Prostate gland (tissue), 2 donors: ENCODE data around the gene ARPP21. TPM values are rescaled to one million over a fixed set of nuclear protein-coding genes. Genes with fewer than 3 reads are reported as not detected.

Experiments
- DNase-seq: peaks from one replicate; pipeline ENCODE4 v3.0.0-alpha.2; 2019; ENCODE audit warnings: low spot score
- H3K27ac ChIP-seq, 2 donors: fragments of 200-600 bp; sonication (generic); 2 replicates each; pipeline ENCODE4 v1.5.1; 2017 to 2019
- H3K27me3 ChIP-seq: fragments of 200-600 bp; sonication (generic); replicated peaks from 2 replicates; pipeline ENCODE4 v1.5.1; 2019; ENCODE audit not compliant: insufficient read depth
- H3K36me3 ChIP-seq, 2 donors: fragments of 200-600 bp; sonication (generic); 1 replicate in 1 of 2; 2 replicates in 1 of 2; pipeline versions ENCODE4 v1.5.1 to v1.8.1; 2017 to 2019
- H3K4me1 ChIP-seq: fragments of 200-600 bp; sonication (generic); replicated peaks from 2 replicates; pipeline ENCODE4 v1.5.1; 2019
- H3K4me3 ChIP-seq, 2 donors: fragments of 200-600 bp; sonication (generic); 2 replicates each; pipeline ENCODE4 v1.5.1; 2017 to 2019
- H3K9me3 ChIP-seq: fragments of 200-600 bp; sonication (generic); 2 replicates; pipeline ENCODE4 v1.5.1; 2017
- POLR2A ChIP-seq: fragments of 450-650 bp; IDR thresholded peaks from one replicate; pipeline ENCODE4 v1.6.1; 2016; ENCODE audit warnings: antibody characterized with exemption, mild to moderate bottlenecking
- POLR2AphosphoS5 ChIP-seq: sonication (generic); formaldehyde crosslinking; IDR thresholded peaks from one replicate; pipeline ENCODE4 v1.6.1; 2017; ENCODE audit warnings: antibody characterized with exemption
- WGBS: methylation state at CpG from one replicate; pipeline ENCODE4 v1.1.5; 2018; 5-methylcytosine and 5-hydroxymethylcytosine counted together
- intact Hi-C: fragments of 100-400 bp; cut with DNase I; formaldehyde crosslinking; loops from one replicate; pipeline ENCODE4 v1.14.2; 2022
- total RNA-seq, 2 donors: library from RNA; depleted of rRNA; stranded (reverse); fragments of >200 nt; gene quantifications; one replicate each; pipeline ENCODE4 v1.1.0, GENCODE V29; 2016
- TF ChIP-seq, protein P1 (sequence below), 4 experiments: fragments of 200-600 bp in 2 of 4; fragments of 450-650 bp in 2 of 4; sonication (generic) in 2 of 4; IDR thresholded peaks; 1 replicate in 3 of 4; 2 replicates in 1 of 4; pipeline ENCODE4 v1.5.1; 2016 to 2019; ENCODE audit warnings: antibody characterized with exemption in 4 of 4, mild to moderate bottlenecking in 2 of 4, moderate library complexity in 2 of 4

Gene ARPP21
- total RNA-seq, 2 donors from 2014 or later: 8.1 TPM; not detected in 1

DNA sequence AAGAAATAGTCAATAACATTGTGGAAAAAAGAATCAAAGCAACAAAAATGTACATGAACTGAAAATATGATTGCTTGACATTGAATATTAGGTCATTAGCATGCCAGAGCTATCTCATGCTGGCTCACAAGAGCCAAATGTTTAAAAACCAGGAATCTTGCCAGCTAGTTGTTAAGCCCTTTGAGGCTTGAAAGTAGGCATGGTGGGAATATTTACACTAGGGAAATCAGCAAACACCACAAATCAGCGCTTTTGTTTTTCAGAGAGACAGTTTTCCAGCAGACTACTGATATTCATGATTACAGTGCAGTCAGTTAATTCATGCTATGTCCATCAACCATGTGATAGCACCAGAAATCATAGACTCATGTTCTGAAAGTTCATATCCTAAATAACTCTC lies 144.8 kb downstream of the ARPP21 start:
- 57% methylated on average over 1 of the region's 1 CpG for WGBS
- Histone ChIP-seq H3K36me3 (no peaks in the 10 kb centered on the region), H3K27me3 (no peaks in the 10 kb centered on the region), H3K4me1 (no peaks in the 10 kb centered on the region), H3K9me3 (no peaks in the 10 kb centered on the region), H3K4me3 (no peak overlapping the region), H3K27ac (no peak overlapping the region)
- intact Hi-C loops: no loop called here
- no peak for TF ChIP-seq POLR2A
- no peak for TF ChIP-seq POLR2AphosphoS5
- TF ChIP-seq, protein P1, sequence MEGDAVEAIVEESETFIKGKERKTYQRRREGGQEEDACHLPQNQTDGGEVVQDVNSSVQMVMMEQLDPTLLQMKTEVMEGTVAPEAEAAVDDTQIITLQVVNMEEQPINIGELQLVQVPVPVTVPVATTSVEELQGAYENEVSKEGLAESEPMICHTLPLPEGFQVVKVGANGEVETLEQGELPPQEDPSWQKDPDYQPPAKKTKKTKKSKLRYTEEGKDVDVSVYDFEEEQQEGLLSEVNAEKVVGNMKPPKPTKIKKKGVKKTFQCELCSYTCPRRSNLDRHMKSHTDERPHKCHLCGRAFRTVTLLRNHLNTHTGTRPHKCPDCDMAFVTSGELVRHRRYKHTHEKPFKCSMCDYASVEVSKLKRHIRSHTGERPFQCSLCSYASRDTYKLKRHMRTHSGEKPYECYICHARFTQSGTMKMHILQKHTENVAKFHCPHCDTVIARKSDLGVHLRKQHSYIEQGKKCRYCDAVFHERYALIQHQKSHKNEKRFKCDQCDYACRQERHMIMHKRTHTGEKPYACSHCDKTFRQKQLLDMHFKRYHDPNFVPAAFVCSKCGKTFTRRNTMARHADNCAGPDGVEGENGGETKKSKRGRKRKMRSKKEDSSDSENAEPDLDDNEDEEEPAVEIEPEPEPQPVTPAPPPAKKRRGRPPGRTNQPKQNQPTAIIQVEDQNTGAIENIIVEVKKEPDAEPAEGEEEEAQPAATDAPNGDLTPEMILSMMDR (IDR thresholded peaks at IDR 0.05): no peak
- DNase-seq: no peak

DNA sequence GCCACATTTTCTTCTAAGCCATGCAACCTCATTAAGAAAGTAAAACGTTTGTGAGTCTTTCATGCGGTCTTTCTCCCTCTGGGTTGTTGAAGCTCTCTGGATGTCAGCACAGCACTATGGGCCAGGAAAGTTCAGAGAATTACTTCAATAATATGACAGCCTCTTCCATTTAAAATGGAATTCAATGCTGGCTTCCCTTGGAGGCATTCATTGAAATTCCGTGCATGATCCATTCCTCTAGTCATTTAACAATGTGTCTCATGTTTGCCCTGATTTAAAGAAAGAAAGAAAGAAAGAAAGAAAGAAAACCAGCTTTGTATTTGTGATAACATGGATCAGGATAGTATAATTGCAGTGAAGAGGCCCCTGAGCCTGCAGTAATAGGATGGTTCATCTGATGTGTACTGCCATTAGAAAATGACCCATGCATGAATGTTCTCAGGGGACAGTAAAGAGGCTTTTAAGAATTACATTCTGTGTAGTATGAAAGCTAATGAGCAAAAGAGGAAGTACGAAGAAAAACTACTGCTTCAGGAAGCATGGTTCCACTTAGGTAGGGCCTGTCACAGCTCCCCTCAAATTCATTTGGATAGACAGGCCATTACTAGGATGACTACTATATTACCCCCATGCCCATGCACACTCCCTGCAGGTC lies 146.0 kb downstream of the ARPP21 start:
- no peak overlapping the region for H3K4me3 ChIP-seq
- TF ChIP-seq POLR2AphosphoS5 (no peak), POLR2A (no peak)
- TF ChIP-seq, protein P1 (IDR thresholded peaks at IDR 0.05): no peak
- DNase-seq: no peak
- no peaks in the 10 kb centered on the region for H3K27me3 ChIP-seq
- intact Hi-C loops: no loop called here
- WGBS: 82% methylated on average over 4 of the region's 4 CpGs
- H3K27ac ChIP-seq: no peak overlapping the region
- no peaks in the 10 kb centered on the region for H3K9me3 ChIP-seq
- no peaks in the 10 kb centered on the region for H3K36me3 ChIP-seq
- no peaks in the 10 kb centered on the region for H3K4me1 ChIP-seq

DNA sequence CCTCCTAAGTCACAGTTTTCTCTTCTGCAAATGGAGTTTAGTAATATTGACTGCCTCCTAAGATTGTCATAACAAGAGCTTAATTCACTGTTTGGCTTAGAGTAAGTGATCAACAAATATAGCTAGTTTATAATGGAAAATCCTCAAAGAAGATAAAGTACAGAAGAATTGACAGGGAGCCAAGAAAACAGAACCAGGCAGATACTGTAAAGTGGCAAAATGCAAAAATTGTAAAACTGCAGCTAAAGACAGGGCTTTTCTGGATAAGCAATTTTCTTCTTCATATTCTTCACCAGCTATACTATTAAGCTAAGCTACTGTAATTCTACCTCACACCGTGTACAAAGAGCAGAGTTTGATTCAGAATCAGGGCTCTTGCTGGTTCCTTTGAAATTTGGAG lies 148.6 kb downstream of the ARPP21 start:
- no peak for TF ChIP-seq POLR2A
- TF ChIP-seq, protein P1 (IDR thresholded peaks at IDR 0.05): no peak
- TF ChIP-seq POLR2AphosphoS5: no peak
- intact Hi-C loops: no loop called here
- 35% methylated on average over 1 of the region's 1 CpG for WGBS

DNA sequence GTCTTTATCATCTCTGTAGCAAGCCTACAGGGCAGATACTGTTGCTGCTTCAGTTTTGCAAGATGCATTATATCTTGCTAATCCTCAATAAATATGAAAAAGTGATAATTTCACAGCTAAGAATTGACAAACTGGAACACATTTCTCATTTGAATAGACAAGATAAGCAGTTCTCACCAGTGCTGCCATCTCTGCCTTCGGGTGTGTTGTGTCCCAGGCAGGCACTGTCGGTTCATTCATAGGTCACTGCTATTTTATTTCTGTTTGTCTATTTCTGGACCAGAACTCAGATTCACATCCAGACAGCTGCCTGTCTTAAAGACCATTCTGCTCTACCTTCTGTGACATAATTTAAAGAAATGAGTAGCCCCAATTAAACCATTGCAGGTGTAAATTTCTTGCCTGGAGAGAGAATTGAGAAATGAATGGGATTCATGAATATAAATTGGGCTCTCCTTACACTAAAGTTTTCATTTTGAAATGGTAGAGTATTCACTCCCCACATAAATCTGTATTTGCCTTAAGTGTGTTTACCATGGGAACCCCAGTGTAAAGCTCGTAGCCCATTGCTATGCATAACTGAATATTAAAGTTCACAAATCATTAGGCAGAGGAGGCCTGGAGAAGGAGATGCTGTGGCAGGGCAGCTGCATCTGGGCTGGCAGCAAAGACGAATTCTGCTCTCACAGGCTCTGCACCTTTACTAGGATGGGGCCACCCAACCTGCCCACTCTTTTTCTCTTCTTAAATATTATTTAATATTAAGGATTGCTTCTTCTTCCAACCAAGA lies 149.9 kb downstream of the ARPP21 start:
- H3K27me3 ChIP-seq: no peaks in the 10 kb centered on the region
- TF ChIP-seq POLR2AphosphoS5 (no peak), POLR2A (no peak)
- TF ChIP-seq, protein P1 (IDR thresholded peaks at IDR 0.05): no peak
- H3K36me3 ChIP-seq: no peaks in the 10 kb centered on the region
- 62% methylated on average over 4 of the region's 4 CpGs for WGBS
- H3K9me3 ChIP-seq: no peaks in the 10 kb centered on the region
- no peaks in the 10 kb centered on the region for H3K4me1 ChIP-seq
- no peak overlapping the region for H3K4me3 ChIP-seq
- no peak for DNase-seq
- intact Hi-C loops: no loop called here
- H3K27ac ChIP-seq: no peak overlapping the region

More for the DNA sequence above, 148.6 kb downstream of the ARPP21 start:
- Histone ChIP-seq H3K4me3 (no peak overlapping the region), H3K36me3 (no peaks in the 10 kb centered on the region), H3K4me1 (no peaks in the 10 kb centered on the region), H3K9me3 (no peaks in the 10 kb centered on the region), H3K27ac (no peak overlapping the region), H3K27me3 (no peaks in the 10 kb centered on the region)
- no peak for DNase-seq
